Naive B cell (primary cell): ENCODE data around the gene RANBP3. TPM values are rescaled to one million over a fixed set of nuclear protein-coding genes. Genes with fewer than 3 reads are reported as not detected.

Experiments
- ATAC-seq, 2 donors: fragments of 150-1000 bp; cut with Tn5 transposase; 2 replicates each; pipeline ENCODE4 v1.10.0; 2021; ENCODE audit warnings: low read depth in 2 of 2, mild to moderate bottlenecking in 2 of 2, moderate library complexity in 2 of 2
- DNase-seq: peaks from one replicate; pipeline ENCODE4 v3.0.0; 2022
- H3K27ac Mint-ChIP-seq, 6 donors: one replicate each; pipeline ENCODE4 v1.8.0; 2020 to 2022; ENCODE audit warnings: mild to moderate bottlenecking in 6 of 6, mixed read lengths in 6 of 6, moderate library complexity in 5 of 6, inconsistent platforms in 2 of 6
- H3K27me3 Mint-ChIP-seq, 3 donors: one replicate each; pipeline ENCODE4 v1.8.0; 2021 to 2022; ENCODE audit warnings: mixed read lengths in 3 of 3, mild to moderate bottlenecking in 1 of 3
- H3K36me3 Mint-ChIP-seq, 2 donors: one replicate each; pipeline ENCODE4 v1.8.0; 2020 to 2022; ENCODE audit warnings: mixed read lengths in 2 of 2, inconsistent platforms in 1 of 2, mild to moderate bottlenecking in 1 of 2
- H3K4me1 Mint-ChIP-seq, 3 donors: one replicate each; pipeline ENCODE4 v1.8.0; 2020 to 2022; ENCODE audit warnings: mixed read lengths in 3 of 3, inconsistent platforms in 1 of 3, mild to moderate bottlenecking in 1 of 3, moderate library complexity in 1 of 3
- H3K4me3 Mint-ChIP-seq, 8 donors: one replicate each; pipeline ENCODE4 v1.8.0; 2020 to 2022; ENCODE audit warnings: mild to moderate bottlenecking in 8 of 8, mixed read lengths in 8 of 8, moderate library complexity in 8 of 8, inconsistent platforms in 2 of 8
- H3K9me3 Mint-ChIP-seq, 7 donors: one replicate each; pipeline ENCODE4 v1.8.0; 2020 to 2022; ENCODE audit warnings: mixed read lengths in 7 of 7, mild to moderate bottlenecking in 5 of 7, inconsistent platforms in 2 of 7, moderate library complexity in 1 of 7
- polyA plus RNA-seq, 6 donors: library from polyadenylated mRNA; unstranded; fragments of 300-500 nt; fragmentation: Illumina TruSeq; gene quantifications; one replicate each; pipeline ENCODE4 v1.2.3, GENCODE V29; 2021; ENCODE audit warnings: low read depth in 6 of 6

The RANBP3 gene
- polyA plus RNA-seq, 6 donors from 2014 or later, result 2.8 to 10.7 (median 7.4) TPM

- Mint-ChIP-seq H3K4me1 (peaks cover 59 to 87% (median 70%) of the 10 kb centered on the region in 3 donors), H3K36me3 (peaks cover 0 to 8% of the 10 kb centered on the region in 2 donors), H3K4me3 (peak overlapping the region in 7 of 8 donors; percentile 30 to 98 (median 65)), H3K27ac (peak overlapping the region in 3 of 6 donors; percentile 52 to 67 (median 56)), H3K9me3 (no peaks in the 10 kb centered on the region), H3K27me3 (no peaks in the 10 kb centered on the region)
- ATAC-seq, result peak in 1 of 2 donors; percentile 5
- no peak for DNase-seq
Observed at GRCh38 chr19:5974721-5975387, 3.1 kb downstream of the RANBP3 start.

GRCh38 chr19:5973867-5974635, 3.9 kb downstream of the RANBP3 start:
- no peaks in the 10 kb centered on the region for H3K9me3 Mint-ChIP-seq
- peak overlapping the region in 5 of 8 donors; percentile 29 to 98 (median 69) for H3K4me3 Mint-ChIP-seq
- peaks cover 58 to 86% (median 69%) of the 10 kb centered on the region in 3 donors for H3K4me1 Mint-ChIP-seq
- H3K27me3 Mint-ChIP-seq, result no peaks in the 10 kb centered on the region
- DNase-seq (no peak), ATAC-seq (no peak)
- peaks cover 0 to 8% of the 10 kb centered on the region in 2 donors for H3K36me3 Mint-ChIP-seq
- H3K27ac Mint-ChIP-seq, result peak overlapping the region in 2 of 6 donors; percentile 52 to 67

- Mint-ChIP-seq H3K9me3 (no peaks in the 10 kb centered on the region), H3K4me1 (peaks cover 59 to 87% (median 70%) of the 10 kb centered on the region in 3 donors), H3K27ac (peak overlapping the region in 1 of 6 donors; percentile 80), H3K27me3 (no peaks in the 10 kb centered on the region), H3K4me3 (peak overlapping the region in 2 of 8 donors; percentile 9 to 93), H3K36me3 (peaks cover 0 to 8% of the 10 kb centered on the region in 2 donors)
- DNase-seq (no peak), ATAC-seq (no peak)
Observed at GRCh38 chr19:5973376-5973775, 4.6 kb downstream of the RANBP3 start.

- Mint-ChIP-seq H3K4me3 (peak overlapping the region in 1 of 8 donors; percentile 64), H3K27ac (peak overlapping the region in 2 of 6 donors; percentile 34 to 60), H3K4me1 (peaks cover 63 to 92% (median 73%) of the 10 kb centered on the region in 3 donors)
Observed at GRCh38 chr19:5972355-5972731, 5.6 kb downstream of the RANBP3 start.

GRCh38 chr19:5971714-5972354, 6.1 kb downstream of the RANBP3 start:
- no peak for ATAC-seq
- H3K9me3 Mint-ChIP-seq, result no peaks in the 10 kb centered on the region
- H3K27ac Mint-ChIP-seq, result peak overlapping the region in 1 of 6 donors; percentile 34
- no peaks in the 10 kb centered on the region for H3K27me3 Mint-ChIP-seq
- peak overlapping the region in 1 of 8 donors; percentile 64 for H3K4me3 Mint-ChIP-seq
- H3K4me1 Mint-ChIP-seq, result peaks cover 60 to 92% (median 72%) of the 10 kb centered on the region in 3 donors
- DNase-seq, result no peak
- peaks cover 0 to 8% of the 10 kb centered on the region in 2 donors for H3K36me3 Mint-ChIP-seq

More at GRCh38 chr19:5972355-5972731, 5.6 kb downstream of the RANBP3 start:
- DNase-seq (no peak), ATAC-seq (no peak)
- H3K9me3 Mint-ChIP-seq, result no peaks in the 10 kb centered on the region
- H3K36me3 Mint-ChIP-seq, result peaks cover 0 to 8% of the 10 kb centered on the region in 2 donors
- H3K27me3 Mint-ChIP-seq, result no peaks in the 10 kb centered on the region

- Mint-ChIP-seq H3K27ac (peak overlapping the region in 2 of 6 donors; percentile 19 to 42), H3K4me3 (no peak overlapping the region), H3K4me1 (peaks cover 52 to 86% (median 54%) of the 10 kb centered on the region in 3 donors)
Observed at GRCh38 chr19:5969476-5969875, 8.5 kb downstream of the RANBP3 start.

GRCh38 chr19:5968431-5969373, 9.2 kb downstream of the RANBP3 start:
- DNase-seq (no peak), ATAC-seq (no peak)
- no peaks in the 10 kb centered on the region for H3K27me3 Mint-ChIP-seq
- no peaks in the 10 kb centered on the region for H3K9me3 Mint-ChIP-seq
- peaks cover 54 to 85% (median 54%) of the 10 kb centered on the region in 3 donors for H3K4me1 Mint-ChIP-seq
- H3K4me3 Mint-ChIP-seq, result peak overlapping the region in 1 of 8 donors; percentile 4
- H3K27ac Mint-ChIP-seq, result peak overlapping the region in 5 of 6 donors; percentile 42 to 97 (median 55)
- no peaks in the 10 kb centered on the region for H3K36me3 Mint-ChIP-seq

More at GRCh38 chr19:5969476-5969875, 8.5 kb downstream of the RANBP3 start:
- Mint-ChIP-seq H3K9me3 (no peaks in the 10 kb centered on the region), H3K36me3 (no peaks in the 10 kb centered on the region), H3K27me3 (no peaks in the 10 kb centered on the region)
- ATAC-seq (no peak), DNase-seq (no peak)

GRCh38 chr19:5967994-5968430, 9.9 kb downstream of the RANBP3 start:
- Mint-ChIP-seq H3K27me3 (no peaks in the 10 kb centered on the region), H3K9me3 (no peaks in the 10 kb centered on the region), H3K27ac (peak overlapping the region in 5 of 6 donors; percentile 16 to 92 (median 55)), H3K4me3 (peak overlapping the region in 3 of 8 donors; percentile 4 to 48 (median 22)), H3K36me3 (no peaks in the 10 kb centered on the region), H3K4me1 (peaks cover 56 to 86% (median 61%) of the 10 kb centered on the region in 3 donors)
- DNase-seq, result peak; percentile 35
- peak; percentile 66 to 73 for ATAC-seq

GRCh38 chr19:5967571-5967970, 10.4 kb downstream of the RANBP3 start:
- Mint-ChIP-seq H3K4me3 (peak overlapping the region in 3 of 8 donors; percentile 22 to 48 (median 25)), H3K4me1 (peaks cover 56 to 86% (median 63%) of the 10 kb centered on the region in 3 donors), H3K36me3 (no peaks in the 10 kb centered on the region), H3K27me3 (no peaks in the 10 kb centered on the region), H3K27ac (peak overlapping the region in 3 of 6 donors; percentile 55 to 75 (median 66)), H3K9me3 (no peaks in the 10 kb centered on the region)
- DNase-seq, result no peak
- no peak for ATAC-seq

- no peaks in the 10 kb centered on the region for H3K27me3 Mint-ChIP-seq
- DNase-seq (no peak), ATAC-seq (no peak)
- H3K27ac Mint-ChIP-seq, result peak overlapping the region in 3 of 6 donors; percentile 25 to 75 (median 66)
- H3K36me3 Mint-ChIP-seq, result no peaks in the 10 kb centered on the region
- peaks cover 56 to 86% (median 63%) of the 10 kb centered on the region in 3 donors for H3K4me1 Mint-ChIP-seq
- no peaks in the 10 kb centered on the region for H3K9me3 Mint-ChIP-seq
- H3K4me3 Mint-ChIP-seq, result no peak overlapping the region
Observed at GRCh38 chr19:5966941-5967340, 11.0 kb downstream of the RANBP3 start.

- H3K9me3 Mint-ChIP-seq, result no peaks in the 10 kb centered on the region
- no peaks in the 10 kb centered on the region for H3K36me3 Mint-ChIP-seq
- no peak overlapping the region for H3K4me3 Mint-ChIP-seq
- ATAC-seq (no peak), DNase-seq (no peak)
- H3K27ac Mint-ChIP-seq, result no peak overlapping the region
- no peaks in the 10 kb centered on the region for H3K27me3 Mint-ChIP-seq
- H3K4me1 Mint-ChIP-seq, result peaks cover 59 to 87% (median 70%) of the 10 kb centered on the region in 3 donors
Observed at GRCh38 chr19:5966215-5966614, 11.7 kb downstream of the RANBP3 start.

GRCh38 chr19:5964816-5965565, 12.9 kb downstream of the RANBP3 start:
- no peaks in the 10 kb centered on the region for H3K27me3 Mint-ChIP-seq
- H3K4me3 Mint-ChIP-seq, result peak overlapping the region in 1 of 8 donors; percentile 19
- H3K27ac Mint-ChIP-seq, result no peak overlapping the region
- no peaks in the 10 kb centered on the region for H3K9me3 Mint-ChIP-seq
- no peak for ATAC-seq
- H3K36me3 Mint-ChIP-seq, result no peaks in the 10 kb centered on the region
- H3K4me1 Mint-ChIP-seq, result peaks cover 63 to 91% (median 73%) of the 10 kb centered on the region in 3 donors
- no peak for DNase-seq
